ENCODE results near the gene EPPIN. TPM values are rescaled to one million over a fixed set of nuclear protein-coding genes. Genes with fewer than 3 reads are reported as not detected.
A peak's percentile ranks its signal among the peaks of the same experiment; 100 is the strongest.

EPPIN gene
- total and polyA plus RNA-seq, 11 donors, result 0.20 TPM; not detected in 10

DNA sequence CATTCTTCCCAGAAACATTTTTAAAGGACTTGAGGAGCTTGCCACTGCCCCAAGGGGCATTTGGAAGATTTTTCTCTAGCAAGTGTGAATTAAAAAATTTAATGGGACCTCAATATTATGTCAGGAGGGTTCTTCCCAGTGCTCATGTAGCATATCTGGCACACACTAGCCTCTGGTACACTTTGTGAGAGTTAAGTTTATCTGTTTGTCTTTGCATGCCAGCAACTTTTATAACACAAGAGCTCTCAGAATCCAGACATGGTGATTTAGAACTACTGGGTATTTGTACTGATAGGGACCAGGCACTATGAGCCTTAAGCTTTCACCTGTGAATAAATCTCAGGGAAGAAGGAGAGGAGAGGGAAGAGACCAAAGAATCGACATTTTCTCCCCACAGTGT is 44.6 kb downstream of the EPPIN start:
- peaks cover 0 to 30% (median 11%) of the 10 kb centered on the region in 9 donors for H3K27me3 ChIP-seq
- H3K27ac ChIP-seq, result no peak overlapping the region
- peaks cover 0 to 4% (median 0%) of the 10 kb centered on the region in 12 donors for H3K4me1 ChIP-seq
- 46 to 64% (median 58%) methylated on average over 1 of the region's 1 CpG for WGBS, 4 donors
- H3K4me3 ChIP-seq, result no peak overlapping the region
- no peaks in the 10 kb centered on the region for H3K9me3 ChIP-seq
- DNase-seq (no peak), ATAC-seq (no peak)
- intact Hi-C loops (cut with DNase I), result no loop called here
- H3K36me3 ChIP-seq, result no peaks in the 10 kb centered on the region
- TF ChIP-seq, protein P1, sequence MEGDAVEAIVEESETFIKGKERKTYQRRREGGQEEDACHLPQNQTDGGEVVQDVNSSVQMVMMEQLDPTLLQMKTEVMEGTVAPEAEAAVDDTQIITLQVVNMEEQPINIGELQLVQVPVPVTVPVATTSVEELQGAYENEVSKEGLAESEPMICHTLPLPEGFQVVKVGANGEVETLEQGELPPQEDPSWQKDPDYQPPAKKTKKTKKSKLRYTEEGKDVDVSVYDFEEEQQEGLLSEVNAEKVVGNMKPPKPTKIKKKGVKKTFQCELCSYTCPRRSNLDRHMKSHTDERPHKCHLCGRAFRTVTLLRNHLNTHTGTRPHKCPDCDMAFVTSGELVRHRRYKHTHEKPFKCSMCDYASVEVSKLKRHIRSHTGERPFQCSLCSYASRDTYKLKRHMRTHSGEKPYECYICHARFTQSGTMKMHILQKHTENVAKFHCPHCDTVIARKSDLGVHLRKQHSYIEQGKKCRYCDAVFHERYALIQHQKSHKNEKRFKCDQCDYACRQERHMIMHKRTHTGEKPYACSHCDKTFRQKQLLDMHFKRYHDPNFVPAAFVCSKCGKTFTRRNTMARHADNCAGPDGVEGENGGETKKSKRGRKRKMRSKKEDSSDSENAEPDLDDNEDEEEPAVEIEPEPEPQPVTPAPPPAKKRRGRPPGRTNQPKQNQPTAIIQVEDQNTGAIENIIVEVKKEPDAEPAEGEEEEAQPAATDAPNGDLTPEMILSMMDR (IDR thresholded peaks at IDR 0.05), result no peak
- no peak for TF ChIP-seq POLR2A (IDR thresholded peaks at IDR 0.05)

DNA sequence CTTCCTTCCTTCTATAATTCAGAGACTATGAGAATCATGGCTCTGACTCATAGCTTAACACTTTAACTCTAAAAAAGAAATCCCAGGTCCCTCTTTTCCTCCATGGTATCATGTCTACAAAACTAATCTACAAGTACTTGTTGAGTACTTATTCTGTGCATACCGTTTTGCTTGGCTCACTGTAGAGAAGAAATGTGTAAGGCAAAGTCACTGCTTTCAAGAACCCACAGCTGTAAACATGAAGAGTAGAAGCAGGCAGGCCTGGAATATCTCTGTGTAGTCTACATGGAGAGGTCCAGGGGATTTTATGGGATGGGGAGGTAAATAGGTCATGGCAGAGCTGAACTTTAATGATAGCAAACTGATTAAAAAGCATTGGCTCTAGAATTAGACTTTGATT is 45.6 kb downstream of the EPPIN start:
- TF ChIP-seq POLR2A (IDR thresholded peaks at IDR 0.05), result no peak
- TF ChIP-seq, protein P1 (IDR thresholded peaks at IDR 0.05), result no peak
- ATAC-seq (no peak), DNase-seq (no peak)
- Histone ChIP-seq H3K4me3 (no peak overlapping the region), H3K27me3 (peaks cover 0 to 37% (median 11%) of the 10 kb centered on the region in 9 donors), H3K4me1 (peaks cover 0 to 4% (median 0%) of the 10 kb centered on the region in 12 donors), H3K27ac (peak overlapping the region in 1 of 12 donors; percentile 30), H3K9me3 (no peaks in the 10 kb centered on the region), H3K36me3 (no peaks in the 10 kb centered on the region)
- intact Hi-C loops (cut with DNase I), result no loop called here
- WGBS, 4 donors, result 24 to 43% (median 35%) methylated on average over 1 of the region's 1 CpG

DNA sequence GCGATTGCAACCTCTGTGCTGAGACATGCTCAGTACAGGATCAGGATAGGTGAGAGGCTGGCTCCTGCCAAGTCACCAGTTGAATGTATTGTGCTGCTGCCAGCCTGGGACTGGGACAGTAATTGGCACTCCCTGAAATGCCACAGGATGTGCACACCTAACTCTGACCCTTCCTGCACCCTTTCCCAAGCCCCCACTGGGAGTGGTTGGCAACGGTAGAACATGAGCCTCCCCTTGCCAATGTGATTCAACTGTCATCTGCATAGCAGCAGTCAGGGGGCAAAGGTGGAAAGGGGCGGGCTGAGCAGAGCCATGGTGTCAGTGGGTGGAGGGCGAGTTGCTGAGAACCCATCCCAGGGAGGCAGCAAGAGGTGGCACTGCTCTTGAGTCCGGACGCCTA is 47.2 kb downstream of the EPPIN start:
- H3K9me3 ChIP-seq, result no peaks in the 10 kb centered on the region
- peaks cover 0 to 41% (median 9%) of the 10 kb centered on the region in 9 donors for H3K27me3 ChIP-seq
- intact Hi-C loops (cut with DNase I), result no loop called here
- peak in 1 of 5 donors; percentile 24 for DNase-seq
- H3K4me3 ChIP-seq, result no peak overlapping the region
- TF ChIP-seq POLR2A (IDR thresholded peaks at IDR 0.05), result no peak
- TF ChIP-seq, protein P1 (IDR thresholded peaks at IDR 0.05), result no peak
- H3K27ac ChIP-seq, result no peak overlapping the region
- H3K4me1 ChIP-seq, result peaks cover 0 to 4% (median 0%) of the 10 kb centered on the region in 12 donors
- no peak for ATAC-seq
- 69 to 76% (median 75%) methylated on average over 5 to 6 of the region's 6 CpGs for WGBS, 4 donors
- no peaks in the 10 kb centered on the region for H3K36me3 ChIP-seq

DNA sequence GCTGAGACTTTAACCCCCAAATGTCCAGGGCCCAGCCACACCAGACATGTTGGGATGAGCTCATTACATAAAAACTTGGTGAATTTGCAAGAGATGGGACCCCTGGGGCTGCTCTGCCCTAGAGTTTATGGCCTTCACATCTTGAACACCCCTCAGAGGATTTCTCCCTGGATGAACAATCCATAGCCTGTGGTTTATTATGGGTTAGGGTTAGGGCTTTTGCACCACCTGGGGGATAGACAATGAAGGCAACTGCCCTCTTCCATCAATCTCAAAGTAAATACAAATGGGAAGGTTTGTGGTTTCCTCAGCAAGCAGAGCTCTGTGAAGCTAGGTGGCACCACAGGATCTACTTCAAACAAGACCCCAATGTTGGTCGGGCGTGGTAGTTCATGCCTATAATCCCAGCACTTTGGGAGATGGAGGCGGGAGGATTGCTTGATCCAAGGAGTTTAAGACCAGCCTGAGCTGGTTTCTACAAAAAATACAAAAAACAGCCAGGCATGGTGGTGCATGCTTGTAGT is 49.2 kb downstream of the EPPIN start:
- peaks cover 0 to 4% (median 0%) of the 10 kb centered on the region in 12 donors for H3K4me1 ChIP-seq
- no peak for ATAC-seq
- no peaks in the 10 kb centered on the region for H3K36me3 ChIP-seq
- H3K9me3 ChIP-seq, result no peaks in the 10 kb centered on the region
- intact Hi-C loops (cut with DNase I), result no loop called here
- peaks cover 0 to 35% (median 6%) of the 10 kb centered on the region in 9 donors for H3K27me3 ChIP-seq
- no peak overlapping the region for H3K4me3 ChIP-seq
- DNase-seq, result no peak
- TF ChIP-seq, protein P1 (IDR thresholded peaks at IDR 0.05), result no peak
- TF ChIP-seq POLR2A (IDR thresholded peaks at IDR 0.05), result no peak
- H3K27ac ChIP-seq, result no peak overlapping the region
- 74 to 86% (median 77%) methylated on average over 3 of the region's 3 CpGs for WGBS, 4 donors
